K562 (cell line): ENCODE data around the gene GPER1. TPM values are rescaled to one million over a fixed set of nuclear protein-coding genes. Genes with fewer than 3 reads are reported as not detected.
A peak's percentile ranks its signal among the peaks of the same experiment; 100 is the strongest.

Experiments used
- ARID2 ChIP-seq: fragments of 450-650 bp; IDR thresholded peaks from 2 replicates; pipeline ENCODE4 v1.6.1; 2017; ENCODE audit warnings: antibody characterized with exemption, mild to moderate bottlenecking
- CBFB ChIP-seq: sonication (generic); formaldehyde crosslinking; IDR thresholded peaks from 2 replicates; pipeline ENCODE4 v1.4.0; 2020; ENCODE audit warnings: mild to moderate bottlenecking, missing genetic modification reagents
- CBX3 ChIP-seq, 2 experiments: IDR thresholded peaks; 1 replicate in 1 of 2; 2 replicates in 1 of 2; pipeline ENCODE4 v1.6.1; 2012; ENCODE audit warnings: inconsistent platforms in 2 of 2, low read length in 2 of 2, borderline replicate concordance in 1 of 2, control low read depth in 1 of 2
- CHCHD3 ChIP-seq: fragments of 250-450 bp; sonication (Bioruptor Pico); IDR thresholded peaks from 2 replicates; pipeline ENCODE4 v2.1.2; 2022; ENCODE audit warnings: mild to moderate bottlenecking
- ELF4 ChIP-seq: fragments of 450-650 bp; formaldehyde crosslinking; IDR thresholded peaks from 2 replicates; pipeline ENCODE4 v1.4.0; 2022; ENCODE audit warnings: missing genetic modification characterization
- NEUROD1 ChIP-seq: fragments of 150-350 bp; IDR thresholded peaks from 2 replicates; pipeline ENCODE4 v1.6.1; 2014; ENCODE audit warnings: borderline replicate concordance, low read length, low read depth; ENCODE audit not compliant: partially characterized antibody
- NRF1 ChIP-seq, 2 experiments: fragments of 450-650 bp; IDR thresholded peaks in 1 of 2; conservative IDR thresholded peaks in 1 of 2; 2 replicates each; pipeline ENCODE4 v1.6.1; 2014; ENCODE audit warnings: mild to moderate bottlenecking in 2 of 2
- ZBTB1 ChIP-seq: sonication (generic); formaldehyde crosslinking; IDR thresholded peaks from 2 replicates; pipeline ENCODE4 v1.8.1; 2023; ENCODE audit warnings: missing genetic modification reagents, low read depth, mild to moderate bottlenecking, borderline replicate concordance
- ZNF134 ChIP-seq: fragments of 250-450 bp; sonication (Bioruptor Pico); conservative IDR thresholded peaks from 2 replicates; pipeline ENCODE4 v1.4.0; 2020
- ZNF175 ChIP-seq: fragments of 200-800 bp; sonication (Bioruptor generic); IDR thresholded peaks from 2 replicates; pipeline ENCODE4 v1.6.1; 2016; ENCODE audit warnings: low read depth, mild to moderate bottlenecking, missing genetic modification characterization, missing compliant biosample characterization
- ZNF184 ChIP-seq: sonication (generic); formaldehyde crosslinking; IDR thresholded peaks from 2 replicates; pipeline ENCODE4 v1.5.0; 2020; ENCODE audit warnings: missing genetic modification reagents
- ZNF318 ChIP-seq, 2 experiments: fragments of 450-650 bp; IDR thresholded peaks; 2 replicates each; pipeline ENCODE4 v1.6.1; 2016; ENCODE audit warnings: mild to moderate bottlenecking in 2 of 2, borderline replicate concordance in 1 of 2, low read depth in 1 of 2, moderate library complexity in 1 of 2
- ZNF79 ChIP-seq: fragments of 250-450 bp; sonication (Bioruptor Pico); IDR thresholded peaks from 2 replicates; pipeline ENCODE4 v1.4.0; 2020; ENCODE audit warnings: low read depth, mild to moderate bottlenecking, moderate library complexity
- polyA plus RNA-seq, 8 experiments: library from polyadenylated mRNA; depleted of rRNA in 4 of 8; stranded (reverse) in 5 of 8; unstranded in 3 of 8; fragments of >200 nt; fragmentation: Nextera tagmentation in 2 of 8; fragmentation: Illumina TruSeq in 1 of 8; extraction: Ambion mirVana in 2 of 8; extraction: Trizol in 1 of 8; gene quantifications; 2 replicates each; pipeline versions ENCODE4 v1.2.1 to v1.2.3, GENCODE V29; 2011 to 2014; ENCODE audit warnings: inconsistent platforms in 1 of 8, missing spikeins in 1 of 8
- total RNA-seq, 7 experiments: library from RNA; depleted of rRNA in 6 of 7; stranded (reverse); fragments of >200 nt in 6 of 7; fragmentation: Illumina TruSeq in 2 of 7; extraction: Trizol in 2 of 7; gene quantifications; 2 replicates each; pipeline versions ENCODE4 v1.2.1 to v1.2.3, GENCODE V29; 2011 to 2021; ENCODE audit warnings: low replicate concordance in 1 of 7

The GPER1 gene
- total and polyA plus RNA-seq, 9 of the 15 experiments (the other 6 are each of a cell fraction or from before 2014, with no cell fraction given), result 0.04 to 0.09 (median 0.08) TPM; not detected in 6

GRCh38 chr7:1043552-1044188, 44.2 kb upstream of the GPER1 start (continued):
- TF ChIP-seq CBFB (CRISPR knock-in tag) (no peak), ZNF184 (no peak), ELF4 (no peak), ZNF175 (CRISPR knock-in tag) (no peak), ZNF79 (CRISPR knock-in tag) (no peak), ARID2 (no peak), ZNF318 (IDR thresholded peaks at IDR 0.05; ENCODE audit: borderline replicate concordance in 1 of 2, low read depth in 1 of 2) (no peak), NEUROD1 (peak; percentile 15), ZNF134 (CRISPR knock-in tag) (no peak), NRF1 (conservative IDR thresholded peaks at IDR 0.05 in 1 of 2, IDR thresholded peaks at IDR 0.05 in 1 of 2) (no peak), CHCHD3 (CRISPR knock-in tag) (no peak), ZBTB1 (CRISPR knock-in tag) (no peak; the same call in 1 of the 2 replicates), CBX3 (IDR thresholded peaks at IDR 0.05; ENCODE audit: borderline replicate concordance in 1 of 2, low read length in 2 of 2) (peak in 1 of 2 experiments; percentile 13; a peak in 1 of 3 replicates)
